GM18520 (cell line): Measurements from ENCODE around the gene ATXN10.

Source experiments
- ATAC-seq: cut with Tn5 transposase; IDR thresholded peaks from one replicate; pipeline ENCODE4 v1.9.1; 2021; ENCODE audit not compliant: unreplicated experiment

ATXN10 gene

GRCh38 chr22:45887202-45888131, 215.8 kb downstream of the ATXN10 start:
- no peak for ATAC-seq

- no peak for ATAC-seq
Observed at GRCh38 chr22:45888221-45889092, 216.8 kb downstream of the ATXN10 start.

GRCh38 chr22:45889093-45889538, 217.5 kb downstream of the ATXN10 start:
- ATAC-seq, result no peak

DNA sequence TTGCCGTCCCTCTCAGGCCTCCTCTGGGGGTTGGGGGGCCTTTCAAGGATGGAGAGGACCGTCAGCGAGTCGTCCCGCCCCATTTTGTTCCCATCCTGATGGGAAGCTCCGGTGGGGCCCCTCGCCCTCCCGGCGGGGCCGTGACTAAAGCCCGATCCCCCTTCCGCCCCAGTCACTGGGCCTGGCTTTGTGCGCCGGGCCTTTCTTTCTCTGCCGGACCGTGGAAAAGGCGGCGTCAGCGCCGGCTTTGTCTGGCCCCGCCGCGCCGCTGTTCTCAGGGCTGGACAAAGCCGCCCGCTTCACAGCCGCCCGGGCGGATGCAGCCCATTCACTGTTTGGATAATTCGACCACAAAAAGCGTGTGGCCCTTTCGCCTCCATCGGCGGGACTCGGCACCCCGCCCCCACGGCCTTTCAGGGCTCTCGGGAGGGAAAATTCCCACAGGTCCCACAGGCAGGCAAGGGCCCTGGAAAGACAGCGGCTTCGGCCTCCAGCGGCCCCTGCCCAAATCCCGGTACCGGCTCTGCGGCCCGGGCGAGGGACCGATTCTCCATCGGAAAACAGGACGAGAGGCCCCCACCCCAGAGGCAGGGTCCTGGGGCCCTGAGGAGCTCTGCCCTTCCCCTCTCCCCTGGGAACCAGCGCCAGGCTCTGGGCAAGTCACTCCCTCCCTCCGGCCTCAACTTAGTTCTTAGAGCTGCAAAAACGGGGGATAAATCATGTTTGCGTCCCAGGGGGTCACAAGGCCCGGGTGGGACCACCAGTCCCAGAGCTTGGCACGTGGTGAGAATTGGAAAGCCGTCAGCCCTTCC, 218.1 kb downstream of the ATXN10 start:
- no peak for ATAC-seq

- ATAC-seq, result no peak
Observed at GRCh38 chr22:45890351-45890635, 218.7 kb downstream of the ATXN10 start.

- ATAC-seq, result no peak
Observed at GRCh38 chr22:45891021-45891421, 219.4 kb downstream of the ATXN10 start.

DNA sequence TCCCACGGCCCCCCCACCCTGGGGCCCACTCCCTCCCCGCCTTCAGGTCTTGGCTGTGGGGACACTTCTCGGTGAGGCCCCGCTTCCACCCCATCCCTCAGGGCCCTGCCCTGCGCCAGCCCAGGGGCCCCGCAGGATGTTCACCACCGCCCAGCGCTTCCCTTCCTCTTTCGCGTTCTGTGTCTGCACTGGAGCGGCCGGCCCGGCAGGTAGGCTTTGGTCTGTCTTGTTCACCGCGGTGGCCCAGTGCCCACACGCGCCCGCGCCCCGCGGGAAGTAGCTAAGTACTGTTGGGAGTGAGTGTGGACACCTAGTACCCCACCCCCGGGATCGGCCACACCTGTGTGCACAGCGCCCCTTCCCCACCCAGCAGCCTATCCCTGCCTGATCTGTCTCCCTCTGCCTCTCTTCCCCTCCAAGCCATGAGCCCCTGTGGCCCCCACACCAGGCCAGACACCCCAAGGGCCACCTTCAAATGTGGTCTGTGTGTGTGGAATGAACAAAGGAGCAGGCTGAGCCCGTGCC, 219.9 kb downstream of the ATXN10 start:
- ATAC-seq, result no peak

- no peak for ATAC-seq
Observed at GRCh38 chr22:45891996-45892621, 220.5 kb downstream of the ATXN10 start.

DNA sequence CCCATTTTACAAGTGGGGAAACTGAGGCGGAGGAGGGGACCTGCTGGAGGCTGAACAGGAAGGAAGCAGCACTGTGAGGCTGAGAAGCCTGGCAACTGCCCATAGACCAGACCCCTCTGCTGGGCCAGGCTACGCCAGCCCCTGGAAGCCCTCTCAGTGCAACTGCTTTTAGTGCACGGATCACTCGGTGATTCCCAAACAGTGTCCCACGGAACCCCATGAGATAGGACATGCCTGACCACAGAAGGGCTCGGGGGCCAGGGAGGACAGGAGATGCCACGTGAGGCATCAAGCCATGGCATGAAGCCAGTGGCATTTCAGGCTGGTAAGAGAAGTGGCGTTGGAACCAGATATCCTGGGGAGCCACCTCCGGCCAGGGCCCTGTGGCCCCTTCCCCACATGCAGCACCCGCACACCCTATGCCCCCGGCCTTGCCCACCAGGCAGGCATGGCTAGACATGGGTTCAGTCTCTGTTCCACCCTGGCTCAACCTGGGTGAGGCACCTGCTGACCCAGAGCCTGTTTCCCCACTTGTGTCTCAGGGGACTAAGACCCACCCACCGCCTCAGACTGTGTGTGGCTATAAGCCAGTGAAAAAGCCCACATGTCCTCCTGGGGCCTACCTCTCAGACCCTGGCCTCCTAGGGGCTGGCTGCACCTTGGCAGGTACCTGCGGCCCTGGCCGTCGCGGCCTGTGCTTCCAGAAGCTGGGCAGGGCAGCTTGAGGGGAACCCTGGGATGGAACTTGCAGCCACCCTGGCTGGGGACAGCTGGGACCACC, 221.2 kb downstream of the ATXN10 start:
- ATAC-seq, result no peak

- no peak for ATAC-seq
Observed at GRCh38 chr22:45893516-45893915, 221.9 kb downstream of the ATXN10 start.
